ENCODE results near the gene MAN1C1.
"Not testable (repeated sequence)": the region's sequence is repeated elsewhere in the genome, so short reads cannot be mapped to it uniquely, and the experiment has no call there.

MAN1C1 gene

DNA sequence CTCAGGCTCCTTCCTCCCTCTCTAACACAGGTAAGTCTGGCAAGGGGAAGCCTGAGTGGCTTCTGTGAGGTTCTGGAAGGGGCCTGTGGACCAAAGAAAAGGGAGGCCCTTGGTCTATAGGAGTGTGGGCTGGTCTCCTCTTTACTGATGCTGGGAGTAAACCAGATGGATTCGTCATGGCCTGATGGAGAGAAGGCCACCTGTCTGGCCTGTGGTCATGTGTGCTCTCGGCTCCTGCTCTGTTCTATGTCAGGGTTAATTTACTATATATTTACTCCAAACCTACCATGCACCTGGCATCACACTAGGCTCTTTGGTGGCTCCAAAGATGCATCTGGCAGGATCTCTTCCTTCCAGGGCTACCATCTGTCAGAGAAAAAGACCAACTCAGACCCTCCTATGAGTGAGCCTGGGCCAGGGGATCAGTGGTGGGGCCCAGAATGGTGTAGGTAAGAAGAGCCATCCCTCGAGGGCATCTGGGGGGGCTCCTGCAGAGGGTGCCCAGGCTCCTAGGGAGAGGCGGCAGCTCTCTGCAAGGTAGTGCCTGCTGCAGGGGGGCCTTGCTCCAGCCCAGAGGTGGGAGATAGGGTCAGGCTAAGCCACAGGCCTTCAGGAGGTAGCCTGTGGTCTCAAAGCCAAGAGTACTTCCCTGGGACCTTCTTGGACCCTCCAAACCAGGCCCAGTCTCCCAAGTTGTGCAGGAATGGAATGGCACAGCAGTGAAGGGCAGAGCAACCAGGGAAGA is 115.2 kb downstream of the MAN1C1 start:
- TF ChIP-seq MAX (IDR thresholded peaks at IDR 0.05; ENCODE audit: low read depth, low read length): no peak
- TF ChIP-seq, protein P1, sequence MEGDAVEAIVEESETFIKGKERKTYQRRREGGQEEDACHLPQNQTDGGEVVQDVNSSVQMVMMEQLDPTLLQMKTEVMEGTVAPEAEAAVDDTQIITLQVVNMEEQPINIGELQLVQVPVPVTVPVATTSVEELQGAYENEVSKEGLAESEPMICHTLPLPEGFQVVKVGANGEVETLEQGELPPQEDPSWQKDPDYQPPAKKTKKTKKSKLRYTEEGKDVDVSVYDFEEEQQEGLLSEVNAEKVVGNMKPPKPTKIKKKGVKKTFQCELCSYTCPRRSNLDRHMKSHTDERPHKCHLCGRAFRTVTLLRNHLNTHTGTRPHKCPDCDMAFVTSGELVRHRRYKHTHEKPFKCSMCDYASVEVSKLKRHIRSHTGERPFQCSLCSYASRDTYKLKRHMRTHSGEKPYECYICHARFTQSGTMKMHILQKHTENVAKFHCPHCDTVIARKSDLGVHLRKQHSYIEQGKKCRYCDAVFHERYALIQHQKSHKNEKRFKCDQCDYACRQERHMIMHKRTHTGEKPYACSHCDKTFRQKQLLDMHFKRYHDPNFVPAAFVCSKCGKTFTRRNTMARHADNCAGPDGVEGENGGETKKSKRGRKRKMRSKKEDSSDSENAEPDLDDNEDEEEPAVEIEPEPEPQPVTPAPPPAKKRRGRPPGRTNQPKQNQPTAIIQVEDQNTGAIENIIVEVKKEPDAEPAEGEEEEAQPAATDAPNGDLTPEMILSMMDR (IDR thresholded peaks at IDR 0.05; ENCODE audit: low read depth, low read length): no peak
- TF ChIP-seq MYC (IDR thresholded peaks at IDR 0.05; ENCODE audit: low read depth, low read length): no peak
- no peak for TF ChIP-seq POLR2A (IDR thresholded peaks at IDR 0.05; ENCODE audit: extremely low read depth, insufficient read length)
- DNase-seq (ENCODE audit: low read depth): no peak
- H3K4me3 ChIP-seq (ENCODE audit: low read depth, low read length): no peak overlapping the region

- TF ChIP-seq MAX (IDR thresholded peaks at IDR 0.05; ENCODE audit: low read depth, low read length) (no peak), MYC (IDR thresholded peaks at IDR 0.05; ENCODE audit: low read depth, low read length) (no peak), POLR2A (IDR thresholded peaks at IDR 0.05; ENCODE audit: extremely low read depth, insufficient read length) (no peak)
- TF ChIP-seq, protein P1 (IDR thresholded peaks at IDR 0.05; ENCODE audit: low read depth, low read length): no peak
These were observed 116.2 kb downstream of the MAN1C1 start for GRCh38 chr1:25732821-25733220.

DNA sequence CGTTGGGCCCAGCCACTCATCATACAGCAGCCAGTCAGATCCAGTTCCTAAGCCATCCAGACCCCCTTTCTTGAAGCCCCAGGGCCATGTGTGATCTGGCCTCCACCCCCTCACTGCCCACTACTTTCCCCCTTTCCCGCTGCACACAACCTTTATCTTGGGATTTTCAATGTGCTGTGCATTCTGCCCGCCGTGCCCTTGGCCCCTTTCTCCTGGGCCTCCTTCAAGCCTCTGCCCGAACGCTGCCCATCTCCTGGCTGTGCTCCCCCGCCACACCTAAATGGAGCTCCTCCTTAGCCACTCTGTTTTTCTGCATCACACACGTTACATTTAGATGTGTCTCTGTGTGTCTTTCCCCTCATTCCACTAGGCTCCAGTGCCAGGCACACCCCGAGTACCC is 116.7 kb downstream of the MAN1C1 start:
- DNase-seq (ENCODE audit: low read depth): no peak
- H3K4me3 ChIP-seq (ENCODE audit: low read depth, low read length): no peak overlapping the region
- TF ChIP-seq, protein P1 (IDR thresholded peaks at IDR 0.05; ENCODE audit: low read depth, low read length): no peak
- TF ChIP-seq POLR2A (IDR thresholded peaks at IDR 0.05; ENCODE audit: extremely low read depth, insufficient read length) (no peak), MYC (IDR thresholded peaks at IDR 0.05; ENCODE audit: low read depth, low read length) (no peak), MAX (IDR thresholded peaks at IDR 0.05; ENCODE audit: low read depth, low read length) (no peak)

More at GRCh38 chr1:25732821-25733220, 116.2 kb downstream of the MAN1C1 start:
- no peak for DNase-seq (ENCODE audit: low read depth)
- no peak overlapping the region for H3K4me3 ChIP-seq (ENCODE audit: low read depth, low read length)

DNA sequence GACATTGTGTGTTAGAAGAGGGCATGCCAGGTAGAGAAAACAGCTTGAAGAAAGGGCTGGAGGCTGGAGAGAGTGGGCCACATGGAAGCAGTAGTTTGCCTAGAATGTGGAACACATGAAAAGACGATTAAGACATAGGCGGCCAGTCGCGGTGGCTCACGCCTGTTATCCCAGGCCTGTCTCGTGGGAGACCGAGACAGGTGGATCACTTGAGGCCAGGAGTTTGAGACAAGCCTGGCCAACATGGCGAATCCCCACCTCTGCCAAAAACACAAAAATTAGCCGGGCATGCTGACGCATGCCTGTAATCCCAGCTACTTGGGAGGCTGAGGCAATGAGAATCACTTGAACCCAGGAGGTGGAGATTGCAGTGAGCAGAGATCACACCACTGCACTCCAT is 118.4 kb downstream of the MAN1C1 start:
- not testable (repeated sequence) for DNase-seq (ENCODE audit: low read depth); H3K4me3 ChIP-seq (ENCODE audit: low read depth, low read length)

GRCh38 chr1:25735956-25736529 is 119.5 kb downstream of the MAN1C1 start:
- TF ChIP-seq, protein P1 (IDR thresholded peaks at IDR 0.05; ENCODE audit: low read depth, low read length): no peak
- TF ChIP-seq MYC (IDR thresholded peaks at IDR 0.05; ENCODE audit: low read depth, low read length) (no peak), MAX (IDR thresholded peaks at IDR 0.05; ENCODE audit: low read depth, low read length) (no peak), POLR2A (IDR thresholded peaks at IDR 0.05; ENCODE audit: extremely low read depth, insufficient read length) (no peak)
- no peak overlapping the region for H3K4me3 ChIP-seq (ENCODE audit: low read depth, low read length)
- no peak for DNase-seq (ENCODE audit: low read depth)

- no peak overlapping the region for H3K4me3 ChIP-seq (ENCODE audit: low read depth, low read length)
- TF ChIP-seq MYC (IDR thresholded peaks at IDR 0.05; ENCODE audit: low read depth, low read length) (no peak), POLR2A (IDR thresholded peaks at IDR 0.05; ENCODE audit: extremely low read depth, insufficient read length) (no peak), MAX (IDR thresholded peaks at IDR 0.05; ENCODE audit: low read depth, low read length) (no peak)
- TF ChIP-seq, protein P1 (IDR thresholded peaks at IDR 0.05; ENCODE audit: low read depth, low read length): no peak
- no peak for DNase-seq (ENCODE audit: low read depth)
These were observed 120.5 kb downstream of the MAN1C1 start for GRCh38 chr1:25737130-25737529.

Measured in NB4 (cell line).